Endodermal cell (in vitro differentiated cells): ENCODE data around the gene AP3D1. TPM values are rescaled to one million over a fixed set of nuclear protein-coding genes. Genes with fewer than 3 reads are reported as not detected.

Experiments
- DNase-seq: peaks from one replicate; pipeline ENCODE4 v3.0.0-alpha.2; 2017
- H3K27ac ChIP-seq: 2 replicates; pipeline ENCODE4 v1.5.1; 2013; ENCODE audit warnings: mild to moderate bottlenecking, low read depth, low read length, moderate library complexity
- H3K27me3 ChIP-seq: 2 replicates; pipeline ENCODE4 v1.6.1; 2013; ENCODE audit warnings: mild to moderate bottlenecking, low read length, moderate library complexity; ENCODE audit not compliant: insufficient read depth, control insufficient read depth, poor library complexity, severe bottlenecking
- H3K36me3 ChIP-seq: 2 replicates; pipeline ENCODE4 v1.7.0; 2013; ENCODE audit warnings: mild to moderate bottlenecking, low read length, moderate library complexity; ENCODE audit not compliant: control insufficient read depth, insufficient read depth
- H3K4me1 ChIP-seq: one replicate; pipeline ENCODE4 v1.7.0; 2013; ENCODE audit warnings: low read length; ENCODE audit not compliant: control insufficient read depth, insufficient read depth
- H3K4me3 ChIP-seq: 2 replicates; pipeline ENCODE4 v1.5.1; 2013; ENCODE audit warnings: mild to moderate bottlenecking, low read length, moderate library complexity
- H3K9ac ChIP-seq: 2 replicates; pipeline ENCODE4 v1.6.1; 2013; ENCODE audit warnings: mild to moderate bottlenecking, low read length, moderate library complexity; ENCODE audit not compliant: poor library complexity, severe bottlenecking; ENCODE audit errors: extremely low read depth
- H3K9me3 ChIP-seq: 2 replicates; pipeline ENCODE4 v1.6.1; 2013; ENCODE audit warnings: mild to moderate bottlenecking, low read length, moderate library complexity; ENCODE audit not compliant: control insufficient read depth
- H3K27ac Mint-ChIP-seq: 2 replicates; pipeline ENCODE4 v1.8.0; 2020; ENCODE audit warnings: mixed read lengths
- H3K27me3 Mint-ChIP-seq: 2 replicates; pipeline ENCODE4 v1.8.0; 2021; ENCODE audit warnings: mild to moderate bottlenecking, mixed read lengths; ENCODE audit not compliant: insufficient read depth
- H3K36me3 Mint-ChIP-seq: 2 replicates; pipeline ENCODE4 v1.8.0; 2020; ENCODE audit warnings: low read depth, mixed read lengths
- H3K4me1 Mint-ChIP-seq: 2 replicates; pipeline ENCODE4 v1.8.0; 2020; ENCODE audit warnings: mixed read lengths
- H3K4me3 Mint-ChIP-seq: 2 replicates; pipeline ENCODE4 v1.8.0; 2020; ENCODE audit warnings: mild to moderate bottlenecking, moderate library complexity, mixed read lengths
- H3K9me3 Mint-ChIP-seq: 2 replicates; pipeline ENCODE4 v1.8.0; 2020; ENCODE audit warnings: mild to moderate bottlenecking, mixed read lengths
- CTCF ChIP-seq: fragments of 200-600 bp; sonication (generic); conservative IDR thresholded peaks from 2 replicates; pipeline ENCODE4 v1.5.0; 2021; ENCODE audit warnings: antibody characterized with exemption, mild to moderate bottlenecking
- WGBS, 2 experiments: methylation state at CpG; one replicate each; pipeline versions ENCODE4 v1.1.5 to v1.1.7; 2013; ENCODE audit warnings: missing lambda C conversion rate in 2 of 2, mixed read lengths in 1 of 2; ENCODE audit not compliant: insufficient coverage in 1 of 2, insufficient read length in 1 of 2; 5-methylcytosine and 5-hydroxymethylcytosine counted together
- total RNA-seq, 2 donors: library from RNA; stranded (reverse); fragmentation: NEBNext Ultra II Directional in 1 of 2; extraction: Animal tissue kit (Norgen Biotek cat#: 25700) in 1 of 2; gene quantifications; 2 replicates in 1 of 2; 3 replicates in 1 of 2; pipeline ENCODE4 v1.2.1, GENCODE V29; 2021

AP3D1 gene
- total RNA-seq, 2 donors from 2014 or later = 162 to 181 TPM

- Mint-ChIP-seq H3K27me3 (no peaks in the 10 kb centered on the region), H3K36me3 (peaks cover 4% of the 10 kb centered on the region), H3K27ac (peak overlapping the region; percentile 87), H3K4me3 (no peak overlapping the region), H3K9me3 (no peaks in the 10 kb centered on the region), H3K4me1 (peaks cover 32% of the 10 kb centered on the region)
- H3K9ac ChIP-seq = no peak overlapping the region
- DNase-seq = peak; percentile 83
- H3K4me3 ChIP-seq = no peak overlapping the region
- no peaks in the 10 kb centered on the region for H3K9me3 ChIP-seq
- no peaks in the 10 kb centered on the region for H3K36me3 ChIP-seq
- 72 to 78% methylated on average over 13 to 27 of the region's 27 CpGs for WGBS, 2 experiments
- H3K4me1 ChIP-seq = peaks cover 20% of the 10 kb centered on the region
- peak overlapping the region; percentile 26 for H3K27ac ChIP-seq
- H3K27me3 ChIP-seq = no peaks in the 10 kb centered on the region
- TF ChIP-seq CTCF = peak; percentile 63
Observed at GRCh38 chr19:2171349-2172145, 20.2 kb upstream of the AP3D1 start.

- H3K36me3 Mint-ChIP-seq = peaks cover 4% of the 10 kb centered on the region
- no peak for DNase-seq
- H3K27ac Mint-ChIP-seq = peak overlapping the region; percentile 87
- Histone ChIP-seq H3K9me3 (no peaks in the 10 kb centered on the region), H3K4me3 (no peak overlapping the region), H3K27ac (peak overlapping the region; percentile 26), H3K9ac (no peak overlapping the region), H3K27me3 (no peaks in the 10 kb centered on the region), H3K4me1 (peaks cover 20% of the 10 kb centered on the region), H3K36me3 (no peaks in the 10 kb centered on the region)
- H3K27me3 Mint-ChIP-seq = no peaks in the 10 kb centered on the region
- WGBS, 2 experiments = 82 to 84% methylated on average over 4 to 5 of the region's 5 CpGs
- H3K9me3 Mint-ChIP-seq = no peaks in the 10 kb centered on the region
- peaks cover 32% of the 10 kb centered on the region for H3K4me1 Mint-ChIP-seq
- TF ChIP-seq CTCF = no peak
- H3K4me3 Mint-ChIP-seq = no peak overlapping the region
Observed at GRCh38 chr19:2170987-2171348, 19.6 kb upstream of the AP3D1 start.

GRCh38 chr19:2170219-2170618 lies 18.9 kb upstream of the AP3D1 start:
- peak overlapping the region; percentile 87 for H3K27ac Mint-ChIP-seq
- DNase-seq = no peak
- peak overlapping the region; percentile 1 for H3K27ac ChIP-seq
- H3K4me3 Mint-ChIP-seq = no peak overlapping the region
- H3K9me3 ChIP-seq = no peaks in the 10 kb centered on the region
- WGBS, 2 experiments = 84 to 89% methylated on average over 8 to 12 of the region's 12 CpGs
- H3K36me3 Mint-ChIP-seq = peaks cover 4% of the 10 kb centered on the region
- peaks cover 20% of the 10 kb centered on the region for H3K4me1 ChIP-seq
- H3K9ac ChIP-seq = no peak overlapping the region
- H3K27me3 Mint-ChIP-seq = no peaks in the 10 kb centered on the region
- H3K4me1 Mint-ChIP-seq = peaks cover 32% of the 10 kb centered on the region
- no peaks in the 10 kb centered on the region for H3K36me3 ChIP-seq
- TF ChIP-seq CTCF = no peak
- no peaks in the 10 kb centered on the region for H3K27me3 ChIP-seq
- no peak overlapping the region for H3K4me3 ChIP-seq
- H3K9me3 Mint-ChIP-seq = no peaks in the 10 kb centered on the region
